Left cardiac atrium (tissue), 4 donors: Measurements from ENCODE around the gene TARS3. TPM values are rescaled to one million over a fixed set of nuclear protein-coding genes. Genes with fewer than 3 reads are reported as not detected.
"Not testable (repeated sequence)": the region's sequence is repeated elsewhere in the genome, so short reads cannot be mapped to it uniquely, and the experiment has no call there.

ENCODE experiments used
- ATAC-seq, 2 donors: fragments of 200-7000 bp; cut with Tn5 transposase; one replicate each; pipeline ENCODE4 v1.9.1; 2020; ENCODE audit warnings: mild to moderate bottlenecking in 2 of 2, moderate library complexity in 2 of 2
- DNase-seq: peaks from one replicate; pipeline ENCODE4 v3.0.0-alpha.2; 2020
- intact Hi-C, 2 donors: fragments of 100-400 bp; cut with DNase I; formaldehyde crosslinking; loops; one replicate each; pipeline versions ENCODE4 v1.14.1 to v1.15.1; 2022 to 2023
- total RNA-seq, 2 donors: library from RNA; stranded (reverse); fragmentation: NEBNext Ultra II Directional; extraction: Animal tissue kit (Norgen Biotek cat#: 25700); gene quantifications; one replicate each; pipeline ENCODE4 v1.2.1, GENCODE V29; 2021
- donor health status: DM: no; HTN: yes; CAD: no.
- donor health status: DM: no; HTN: yes; CAD: no; lungs with severe emphysema.
- donor health status: DM: yes; HTN: yes; CAD: no.
- donor health status: Dilated cardiomyopathy.

Gene TARS3
- total RNA-seq, 2 donors from 2014 or later: 19.9 to 22.6 TPM

GRCh38 chr15:101662203-101662602 lies 62.1 kb downstream of the TARS3 start:
- DNase-seq (no peak), ATAC-seq (no peak)
- intact Hi-C loops: no loop called here

- DNase-seq: no peak
- intact Hi-C loops: no loop called here
- no peak for ATAC-seq
These were observed 64.3 kb downstream of the TARS3 start for GRCh38 chr15:101660005-101660404.

GRCh38 chr15:101657968-101658784 lies 66.1 kb downstream of the TARS3 start:
- DNase-seq (peak; percentile 34), ATAC-seq (peak in 1 of 2 donors; percentile 63)
- intact Hi-C loops: no loop called here

GRCh38 chr15:101657171-101657570 lies 67.1 kb downstream of the TARS3 start:
- DNase-seq (no peak), ATAC-seq (no peak)
- intact Hi-C loops: no loop called here

- DNase-seq, ATAC-seq: not testable (repeated sequence)
- intact Hi-C loops: loop anchor here in 1 of 2 donors (5.0 kb wide), 1 partner anchor 357 kb away; the partner anchor contains the start of gene SNRPA1
These were observed 69.5 kb downstream of the TARS3 start for GRCh38 chr15:101654624-101655337.

GRCh38 chr15:101654171-101654570 lies 70.1 kb downstream of the TARS3 start:
- DNase-seq (no peak), ATAC-seq (no peak)
- intact Hi-C loops: loop anchor here in 1 of 2 donors (5.0 kb wide), 1 partner anchor 357 kb away; the partner anchor contains the start of gene SNRPA1

- intact Hi-C loops: loop anchor here in 1 of 2 donors (5.0 kb wide), 1 partner anchor 356 kb away; the partner anchor contains the start of gene SNRPA1
- ATAC-seq (peak; percentile 16 to 40), DNase-seq (no peak)
These were observed 71.4 kb downstream of the TARS3 start for GRCh38 chr15:101652786-101653430.

- intact Hi-C loops: loop anchor here in 1 of 2 donors (5.0 kb wide), 1 partner anchor 355 kb away; the partner anchor contains the start of gene SNRPA1
- ATAC-seq: peak; percentile 97
- DNase-seq: peak; percentile 96
These were observed 72.0 kb downstream of the TARS3 start, which contains the start of gene TM2D3 for GRCh38 chr15:101652098-101652785. Gene TM2D3 (minus strand): TSS chr15:101652381. CDS start chr15:101652361, 20 bp downstream.

- intact Hi-C loops: loop anchor here in 1 of 2 donors (5.0 kb wide), 1 partner anchor 354 kb away; the partner anchor contains the start of gene SNRPA1
- DNase-seq (no peak), ATAC-seq (peak; percentile 70 to 75)
These were observed 72.6 kb downstream of the TARS3 start for GRCh38 chr15:101651554-101652097.

GRCh38 chr15:101650145-101650544 lies 74.1 kb downstream of the TARS3 start:
- ATAC-seq (no peak), DNase-seq (no peak)
- intact Hi-C loops: loop anchor here in 1 of 2 donors (5.0 kb wide), 1 partner anchor 353 kb away; the partner anchor contains the start of gene SNRPA1

GRCh38 chr15:101648356-101648755 lies 75.9 kb downstream of the TARS3 start:
- DNase-seq (no peak), ATAC-seq (no peak)
- intact Hi-C loops: loop anchor here in 1 of 2 donors (10.0 kb wide), 1 partner anchor 204 kb away; no protein-coding TSS in a partner anchor

GRCh38 chr15:101647251-101647650 lies 77.0 kb downstream of the TARS3 start:
- DNase-seq: no peak
- ATAC-seq: no peak
- intact Hi-C loops: loop anchor here in 1 of 2 donors (10.0 kb wide), 1 partner anchor 202 kb away; no protein-coding TSS in a partner anchor

GRCh38 chr15:101646672-101647071 lies 77.6 kb downstream of the TARS3 start:
- ATAC-seq (peak; percentile 29 to 51), DNase-seq (no peak)
- intact Hi-C loops: loop anchor here in 1 of 2 donors (10.0 kb wide), 1 partner anchor 202 kb away; no protein-coding TSS in a partner anchor

- no peak for DNase-seq
- no peak for ATAC-seq
- intact Hi-C loops: loop anchor here (5.0 to 10.0 kb wide), 3 partner anchors 100 to 345 kb away; partner anchors contain the start of gene SNRPA1 (in 1 of the 2)
These were observed 81.9 kb downstream of the TARS3 start for GRCh38 chr15:101642361-101642760.

GRCh38 chr15:101641894-101642293 lies 82.4 kb downstream of the TARS3 start:
- intact Hi-C loops: loop anchor here (5.0 to 10.0 kb wide), 3 partner anchors 100 to 345 kb away; partner anchors contain the start of gene SNRPA1 (in 1 of the 2)
- ATAC-seq (peak; percentile 49 to 54), DNase-seq (no peak)

GRCh38 chr15:101641129-101641764 lies 83.0 kb downstream of the TARS3 start:
- intact Hi-C loops: loop anchor here (5.0 to 10.0 kb wide), 3 partner anchors 99 to 344 kb away; partner anchors contain the start of gene SNRPA1 (in 1 of the 2)
- peak; percentile 64 to 70 for ATAC-seq
- peak; percentile 67 for DNase-seq

GRCh38 chr15:101639667-101640066 lies 84.6 kb downstream of the TARS3 start:
- intact Hi-C loops: loop anchor here (5.0 to 10.0 kb wide), 3 partner anchors 97 to 342 kb away; partner anchors contain the start of gene SNRPA1 (in 1 of the 2)
- no peak for DNase-seq

More at GRCh38 chr15:101639667-101640066, 84.6 kb downstream of the TARS3 start:
- no peak for ATAC-seq
